Progenitor cell of endocrine pancreas (in vitro differentiated cells): Measurements from ENCODE around the gene ACTR3C. TPM values are rescaled to one million over a fixed set of nuclear protein-coding genes. Genes with fewer than 3 reads are reported as not detected.

ENCODE experiments used
- DNase-seq: peaks from one replicate; pipeline ENCODE4 v3.0.0; 2021; ENCODE audit warnings: low spot score; ENCODE audit not compliant: unreplicated experiment
- H3K27ac Mint-ChIP-seq: 2 replicates; pipeline ENCODE4 v1.8.0; 2021; ENCODE audit warnings: mild to moderate bottlenecking, moderate library complexity, mixed read lengths
- H3K27me3 Mint-ChIP-seq: 2 replicates; pipeline ENCODE4 v1.8.0; 2021; ENCODE audit warnings: mixed read lengths
- H3K36me3 Mint-ChIP-seq: 2 replicates; pipeline ENCODE4 v1.8.0; 2022; ENCODE audit warnings: mixed read lengths; ENCODE audit not compliant: insufficient read depth
- H3K4me1 Mint-ChIP-seq: 2 replicates; pipeline ENCODE4 v1.8.0; 2021; ENCODE audit warnings: low read depth, mixed read lengths
- H3K4me3 Mint-ChIP-seq: 2 replicates; pipeline ENCODE4 v1.8.0; 2021; ENCODE audit warnings: low read depth, mild to moderate bottlenecking, moderate library complexity, mixed read lengths
- H3K9me3 Mint-ChIP-seq: 2 replicates; pipeline ENCODE4 v1.8.0; 2021; ENCODE audit warnings: low read depth, mixed read lengths
- CTCF ChIP-seq: fragments of 200-600 bp; sonication (generic); IDR thresholded peaks from one replicate; pipeline ENCODE4 v1.5.0; 2021; ENCODE audit warnings: antibody characterized with exemption, mild to moderate bottlenecking; ENCODE audit not compliant: unreplicated experiment
- total RNA-seq: library from RNA; stranded (reverse); gene quantifications from 2 replicates; pipeline ENCODE4 v1.2.1, GENCODE V29; 2021

ACTR3C gene
- total RNA-seq, 1 donor from 2014 or later, result 3.3 TPM

- Mint-ChIP-seq H3K4me3 (no peak overlapping the region), H3K4me1 (peaks cover 21% of the 10 kb centered on the region), H3K36me3 (no peaks in the 10 kb centered on the region), H3K27me3 (peaks cover 34% of the 10 kb centered on the region), H3K9me3 (no peaks in the 10 kb centered on the region), H3K27ac (no peak overlapping the region)
- TF ChIP-seq CTCF, result no peak
- DNase-seq, result no peak
These were observed 15.0 kb upstream of the ACTR3C start for GRCh38 chr7:150338166-150338829.

GRCh38 chr7:150337659-150338081 lies 14.3 kb upstream of the ACTR3C start:
- Mint-ChIP-seq H3K27me3 (peaks cover 28% of the 10 kb centered on the region), H3K4me3 (no peak overlapping the region), H3K36me3 (no peaks in the 10 kb centered on the region), H3K27ac (no peak overlapping the region), H3K4me1 (peaks cover 21% of the 10 kb centered on the region), H3K9me3 (no peaks in the 10 kb centered on the region)
- TF ChIP-seq CTCF, result no peak
- DNase-seq, result no peak

DNA sequence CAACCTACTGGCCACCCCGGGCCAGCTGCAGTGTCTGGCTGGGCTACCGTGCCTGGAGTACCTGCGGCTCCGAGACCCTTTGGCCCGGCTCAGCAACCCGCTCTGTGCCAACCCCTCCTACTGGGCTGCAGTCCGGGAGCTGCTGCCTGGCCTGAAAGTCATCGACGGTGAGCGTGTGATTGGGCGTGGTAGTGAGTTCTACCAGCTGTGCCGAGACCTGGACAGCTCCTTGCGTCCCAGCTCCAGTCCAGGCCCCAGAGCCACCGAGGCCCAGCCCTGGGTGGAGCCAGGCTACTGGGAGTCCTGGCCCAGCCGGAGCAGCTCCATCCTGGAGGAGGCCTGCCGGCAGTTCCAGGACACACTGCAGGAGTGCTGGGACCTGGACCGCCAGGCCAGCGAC lies 13.8 kb upstream of the ACTR3C start:
- no peak for DNase-seq
- Mint-ChIP-seq H3K9me3 (no peaks in the 10 kb centered on the region), H3K4me3 (no peak overlapping the region), H3K36me3 (no peaks in the 10 kb centered on the region), H3K27ac (no peak overlapping the region), H3K4me1 (peaks cover 21% of the 10 kb centered on the region), H3K27me3 (peaks cover 23% of the 10 kb centered on the region)
- TF ChIP-seq CTCF, result no peak

GRCh38 chr7:150336746-150337145 lies 13.4 kb upstream of the ACTR3C start:
- Mint-ChIP-seq H3K9me3 (no peaks in the 10 kb centered on the region), H3K27ac (no peak overlapping the region), H3K4me3 (no peak overlapping the region), H3K4me1 (peaks cover 17% of the 10 kb centered on the region), H3K36me3 (no peaks in the 10 kb centered on the region), H3K27me3 (peaks cover 18% of the 10 kb centered on the region)
- TF ChIP-seq CTCF, result no peak
- DNase-seq, result no peak

DNA sequence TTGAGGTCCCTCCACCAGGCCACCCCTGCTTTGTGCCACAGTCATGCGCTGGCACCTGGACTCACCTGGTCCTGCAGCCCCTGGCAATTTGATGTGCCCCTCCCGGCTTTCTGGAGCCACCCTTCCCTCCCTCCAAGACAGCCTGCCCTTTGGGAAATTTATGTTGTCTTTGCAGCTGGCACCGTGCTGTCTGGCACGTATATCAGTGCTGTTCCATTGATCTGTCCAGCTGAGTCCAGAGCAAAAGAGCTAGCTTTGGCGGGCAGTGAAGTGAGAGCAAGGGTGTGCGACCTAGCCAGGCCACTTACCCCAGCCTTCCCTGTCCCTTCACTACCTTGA lies 12.4 kb upstream of the ACTR3C start:
- no peak for DNase-seq
- Mint-ChIP-seq H3K27me3 (peaks cover 15% of the 10 kb centered on the region), H3K9me3 (no peaks in the 10 kb centered on the region), H3K4me3 (no peak overlapping the region), H3K27ac (peak overlapping the region; percentile 51), H3K4me1 (peaks cover 15% of the 10 kb centered on the region), H3K36me3 (no peaks in the 10 kb centered on the region)
- no peak for TF ChIP-seq CTCF
